HG02973 (cell line): Measurements from ENCODE around the gene SYK.

Source experiments
- ATAC-seq: cut with Tn5 transposase; IDR thresholded peaks from one replicate; pipeline ENCODE4 v1.9.1; 2021; ENCODE audit warnings: moderate library complexity; ENCODE audit not compliant: unreplicated experiment

SYK gene

DNA sequence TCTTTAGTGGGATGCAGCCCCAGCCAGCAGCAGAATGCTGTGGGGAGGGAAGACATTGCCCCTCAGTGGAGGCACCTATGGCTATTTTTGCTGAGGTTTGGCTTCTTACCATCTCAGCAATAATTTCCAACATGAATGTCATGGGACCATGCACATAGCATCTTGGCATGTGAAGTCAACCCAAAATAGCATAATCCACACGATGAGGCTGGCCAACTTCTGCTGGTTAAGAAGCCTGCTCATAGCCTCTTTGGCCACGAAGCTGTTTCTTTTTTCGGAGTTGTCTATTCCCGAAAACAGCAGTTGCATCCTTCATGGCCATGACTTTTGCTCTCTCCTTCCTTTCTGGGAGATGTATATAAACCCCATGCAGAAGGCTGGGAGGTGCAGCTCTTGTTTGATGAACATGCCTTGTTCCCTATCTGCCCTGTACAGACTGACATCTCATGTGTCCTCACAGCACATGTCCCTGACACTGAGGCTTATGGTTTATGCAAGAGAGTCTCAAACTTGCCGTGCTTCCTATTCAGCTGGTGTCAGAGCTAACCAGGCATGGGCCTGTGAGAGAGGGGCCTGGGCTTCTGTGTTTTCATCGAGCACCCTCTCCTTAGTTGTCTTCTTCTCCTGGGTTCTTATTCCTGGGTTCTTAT, 45.3 kb downstream of the SYK start:
- ATAC-seq: no peak

DNA sequence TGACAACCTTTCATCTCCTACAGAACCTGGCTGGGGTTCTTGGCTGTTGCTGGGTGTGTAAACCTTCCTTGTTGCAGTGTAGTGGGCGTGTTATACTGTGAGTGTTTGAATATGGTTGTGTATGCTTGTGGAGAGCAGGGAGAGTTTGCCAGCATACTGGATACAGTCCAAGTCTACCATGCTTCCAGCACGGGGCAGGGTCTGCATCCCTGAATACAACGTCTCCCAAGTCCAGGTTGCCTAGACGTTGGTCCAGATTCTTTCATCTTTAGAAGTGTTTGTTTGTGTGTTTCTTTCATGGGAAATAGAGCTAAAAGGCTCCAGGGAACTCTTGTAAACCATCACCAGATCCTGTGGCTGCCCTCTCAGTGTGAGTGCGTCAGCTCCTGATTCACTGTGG, 46.4 kb downstream of the SYK start:
- ATAC-seq: no peak

- no peak for ATAC-seq
These were observed 47.2 kb downstream of the SYK start for GRCh38 chr9:90848866-90849265.

GRCh38 chr9:90851444-90851843, 49.8 kb downstream of the SYK start:
- ATAC-seq: no peak

DNA sequence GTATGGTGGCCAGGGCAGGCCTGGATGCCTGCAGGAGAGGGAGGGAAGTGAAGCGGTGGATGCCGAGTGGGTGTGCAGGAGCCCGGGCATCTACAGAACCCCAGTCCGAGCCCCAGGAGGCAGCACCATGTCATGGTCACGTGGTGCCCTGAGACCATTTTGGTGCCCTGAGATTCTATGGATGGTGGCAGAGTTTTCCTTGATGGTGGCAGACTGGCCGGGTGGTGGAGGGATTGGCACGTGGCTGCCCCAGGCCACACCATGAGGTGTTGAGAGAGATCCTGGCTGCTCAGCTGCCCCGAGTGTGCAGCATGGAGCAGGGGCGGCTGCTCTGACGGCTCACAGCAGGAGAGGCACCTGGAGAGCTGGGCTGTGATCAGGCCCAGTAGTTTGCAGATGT, 52.3 kb downstream of the SYK start:
- ATAC-seq: no peak

DNA sequence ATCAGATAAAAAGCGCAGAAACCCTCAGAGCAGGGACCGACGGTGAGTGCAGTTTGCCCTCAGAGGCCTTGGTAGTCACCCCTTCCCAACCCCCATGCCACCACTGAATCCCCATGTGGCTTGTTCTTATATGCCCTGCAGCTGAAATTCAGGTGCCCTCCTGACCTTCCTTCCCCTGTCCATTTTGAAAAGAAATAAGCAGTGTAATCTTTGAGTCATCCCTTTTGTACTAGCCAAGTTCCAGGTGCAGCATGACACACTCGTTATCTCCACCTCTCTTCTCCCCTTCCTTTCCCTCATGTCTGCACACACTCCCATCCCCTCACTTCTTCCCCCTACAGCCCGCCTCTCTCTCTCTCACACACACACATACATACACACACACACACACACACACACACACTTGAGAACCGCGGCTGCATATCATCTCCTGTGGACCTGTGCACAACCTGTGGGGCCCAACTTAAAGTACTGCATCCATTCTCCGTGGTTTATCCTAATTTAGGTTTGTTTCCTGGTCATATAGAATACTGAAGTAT, 53.1 kb downstream of the SYK start:
- no peak for ATAC-seq

DNA sequence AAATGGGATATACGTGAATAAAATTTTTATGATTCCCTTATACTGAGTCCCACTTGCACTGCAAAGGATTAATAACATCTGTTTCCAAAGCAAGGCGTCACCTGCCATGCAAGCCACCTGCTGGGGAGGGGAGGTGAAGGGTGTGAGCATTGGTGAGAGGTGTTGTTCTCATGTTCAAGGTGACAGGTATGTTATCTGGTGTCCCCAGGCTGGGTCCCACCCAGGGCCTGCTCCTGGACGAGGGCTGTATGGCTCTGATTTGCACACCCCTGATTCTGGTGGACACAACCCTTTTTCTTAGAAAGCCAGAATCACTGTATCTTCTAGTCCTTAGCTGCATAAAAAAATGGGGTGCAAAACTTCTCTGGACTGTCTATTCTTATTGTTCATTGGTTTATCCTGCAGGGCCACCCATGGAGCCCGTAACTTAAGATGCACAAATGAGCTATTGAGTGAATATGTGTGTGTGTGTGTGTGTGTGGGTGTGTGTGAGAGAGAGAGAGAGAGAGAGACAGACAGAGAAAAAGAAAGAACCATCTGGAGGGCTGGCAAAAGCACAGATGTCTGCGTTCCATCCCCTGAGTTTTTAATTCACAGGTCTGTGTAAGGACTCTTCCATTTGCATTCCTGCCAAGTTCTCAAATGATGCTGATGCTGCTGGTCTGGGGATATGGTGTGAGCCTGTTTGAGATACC, 53.7 kb downstream of the SYK start:
- no peak for ATAC-seq

DNA sequence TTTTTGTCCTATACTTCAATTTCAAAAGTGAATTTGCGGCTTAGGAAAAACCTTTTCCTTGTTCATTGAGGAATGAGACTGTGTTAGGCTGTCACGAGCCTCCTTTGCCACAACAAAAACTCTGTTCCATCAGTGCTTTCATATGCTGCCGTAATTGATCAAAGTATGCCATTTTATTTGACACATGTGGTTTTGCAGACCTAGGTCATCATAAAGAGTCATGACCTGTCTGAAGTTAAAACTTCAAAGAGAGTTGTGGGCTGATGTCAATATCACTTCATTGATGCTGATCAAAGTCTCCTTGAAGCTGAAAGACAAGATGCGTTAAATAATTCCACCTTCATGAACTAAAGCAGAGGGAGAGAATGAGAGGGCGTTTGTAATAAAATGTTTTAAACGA, 55.5 kb downstream of the SYK start:
- no peak for ATAC-seq

DNA sequence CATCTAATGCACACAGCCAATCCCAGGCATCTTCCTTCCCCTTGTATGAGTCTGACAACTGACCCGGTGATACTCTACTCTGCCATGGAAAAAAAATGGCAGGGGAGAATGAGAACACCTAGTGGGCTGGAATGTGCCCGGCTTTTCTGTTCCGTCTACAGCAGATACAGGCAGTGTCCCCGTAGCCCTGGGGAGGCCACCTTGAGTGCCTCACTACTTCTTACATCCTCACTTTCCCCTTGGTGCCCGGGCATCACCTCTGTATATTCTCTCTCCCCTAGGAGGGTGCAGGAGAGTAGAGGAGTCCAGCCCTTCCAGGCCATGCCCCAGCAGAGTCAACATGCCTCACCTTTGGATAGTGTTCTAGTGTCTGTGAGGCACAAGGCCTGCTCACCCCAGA, 56.2 kb downstream of the SYK start:
- ATAC-seq: no peak

GRCh38 chr9:90858457-90858901, 56.9 kb downstream of the SYK start:
- no peak for ATAC-seq

- no peak for ATAC-seq
These were observed 58.8 kb downstream of the SYK start for GRCh38 chr9:90860382-90860781.

DNA sequence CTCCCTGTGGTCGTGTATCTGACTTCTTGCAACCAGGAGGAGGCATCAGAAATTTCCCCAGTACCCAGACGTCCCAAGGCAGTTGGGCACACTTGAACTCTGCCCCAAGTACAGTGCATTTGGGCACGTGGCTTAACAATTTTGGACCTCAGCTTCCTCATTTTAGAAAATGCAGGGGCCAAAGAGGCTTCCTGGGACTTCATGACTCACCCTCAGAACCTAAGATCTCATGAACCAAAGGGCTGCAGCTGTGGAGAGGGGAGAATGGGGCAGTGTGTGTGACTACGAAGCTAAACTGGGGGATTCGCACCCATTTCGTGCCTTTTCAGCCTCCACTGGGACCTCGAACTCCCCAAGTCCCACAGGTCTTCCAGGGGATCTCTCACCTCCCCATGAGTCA, 59.2 kb downstream of the SYK start:
- ATAC-seq: no peak

DNA sequence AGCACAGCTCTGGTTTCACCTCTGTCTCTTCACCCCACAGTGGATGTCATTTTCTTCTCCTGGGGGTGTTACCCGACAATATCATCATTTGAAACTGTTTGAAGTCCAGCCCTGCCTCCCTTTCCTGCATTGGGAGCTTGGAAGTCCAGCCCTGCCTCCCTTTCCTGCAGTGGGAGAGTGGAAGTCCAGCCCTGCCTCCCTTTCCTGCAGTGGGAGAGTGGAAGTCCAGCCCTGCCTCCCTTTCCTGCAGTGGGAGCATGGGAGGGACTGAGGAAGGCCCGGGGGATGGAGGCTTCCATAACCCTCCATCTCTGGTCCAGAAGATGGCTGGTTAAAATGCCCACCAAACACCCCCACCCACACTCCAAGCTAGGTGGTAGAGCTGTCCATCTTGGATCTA, 59.8 kb downstream of the SYK start:
- ATAC-seq: no peak

GRCh38 chr9:90861826-90862740, 60.5 kb downstream of the SYK start:
- ATAC-seq: no peak

GRCh38 chr9:90864779-90865178, 63.2 kb downstream of the SYK start:
- ATAC-seq: no peak

DNA sequence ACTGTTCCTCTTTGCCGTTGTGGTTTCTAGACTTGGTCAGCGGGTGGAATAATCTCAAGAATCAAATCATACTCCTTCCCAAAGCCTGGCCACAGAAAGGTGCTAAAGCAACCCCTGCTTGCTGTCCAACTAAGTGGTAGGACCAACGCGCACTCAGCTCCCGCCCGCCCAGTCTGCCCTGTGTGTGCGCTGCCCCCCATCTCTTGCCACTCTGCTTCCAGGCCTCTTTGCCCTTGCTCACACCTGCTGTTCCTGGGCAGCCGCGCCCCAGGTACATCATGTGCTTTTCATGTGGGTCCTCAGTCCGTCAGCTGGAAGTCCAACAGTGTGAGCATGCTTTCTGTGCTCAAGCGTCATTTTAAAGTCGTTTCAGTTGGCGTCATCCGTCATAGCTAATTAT, 65.5 kb downstream of the SYK start:
- ATAC-seq: no peak

- no peak for ATAC-seq
These were observed 66.9 kb downstream of the SYK start for GRCh38 chr9:90868555-90868954.

DNA sequence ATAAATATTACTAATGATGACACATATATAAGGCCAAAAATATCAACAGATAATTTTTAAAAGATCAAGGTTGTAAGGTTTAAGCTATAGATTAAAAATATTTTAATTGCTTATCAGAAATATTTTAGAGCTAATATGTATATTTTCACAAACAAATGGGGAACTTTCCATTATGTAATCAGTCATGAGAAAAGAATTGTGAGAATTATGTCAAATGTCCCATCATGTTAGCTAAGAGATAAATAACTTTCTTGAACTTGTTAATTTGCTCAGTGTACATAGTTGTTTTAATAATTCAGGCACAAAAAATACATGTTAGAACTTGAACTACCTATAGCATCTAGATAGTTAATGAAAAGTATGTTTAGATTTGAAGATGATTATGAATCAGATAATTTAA, 67.7 kb downstream of the SYK start:
- no peak for ATAC-seq

GRCh38 chr9:90870621-90871326, 69.2 kb downstream of the SYK start:
- no peak for ATAC-seq

GRCh38 chr9:90871327-90871935, 69.8 kb downstream of the SYK start:
- ATAC-seq: no peak
